Mesothelial cell of epicardium (in vitro differentiated cells): ENCODE measurements around the gene ITIH3. TPM values are rescaled to one million over a fixed set of nuclear protein-coding genes. Genes with fewer than 3 reads are reported as not detected.

Experiments used
- DNase-seq, 2 experiments: peaks; one replicate each; pipeline ENCODE4 v3.0.0; 2021; ENCODE audit warnings: low spot score in 2 of 2; ENCODE audit not compliant: unreplicated experiment in 2 of 2
- H3K27ac Mint-ChIP-seq: 2 replicates; pipeline ENCODE4 v1.8.0; 2021; ENCODE audit warnings: mixed read lengths
- H3K27me3 Mint-ChIP-seq: 2 replicates; pipeline ENCODE4 v1.8.0; 2021; ENCODE audit warnings: low read depth, mixed read lengths
- H3K36me3 Mint-ChIP-seq: 2 replicates; pipeline ENCODE4 v1.8.0; 2021; ENCODE audit warnings: mixed read lengths
- H3K4me1 Mint-ChIP-seq: 2 replicates; pipeline ENCODE4 v1.8.0; 2021; ENCODE audit warnings: mixed read lengths
- H3K4me3 Mint-ChIP-seq: 2 replicates; pipeline ENCODE4 v1.8.0; 2021; ENCODE audit warnings: mild to moderate bottlenecking, moderate library complexity, mixed read lengths
- H3K9me3 Mint-ChIP-seq: 2 replicates; pipeline ENCODE4 v1.8.0; 2021; ENCODE audit warnings: mixed read lengths
- total RNA-seq: library from RNA; stranded (reverse); gene quantifications from 3 replicates; pipeline ENCODE4 v1.2.1, GENCODE V29; 2021
- TF ChIP-seq, protein P1 (sequence below): fragments of 200-600 bp; sonication (generic); IDR thresholded peaks from one replicate; pipeline ENCODE4 v1.5.0; 2021; ENCODE audit warnings: antibody characterized with exemption; ENCODE audit not compliant: unreplicated experiment

The ITIH3 gene
- total RNA-seq, 1 donor from 2014 or later = 22.4 TPM

DNA sequence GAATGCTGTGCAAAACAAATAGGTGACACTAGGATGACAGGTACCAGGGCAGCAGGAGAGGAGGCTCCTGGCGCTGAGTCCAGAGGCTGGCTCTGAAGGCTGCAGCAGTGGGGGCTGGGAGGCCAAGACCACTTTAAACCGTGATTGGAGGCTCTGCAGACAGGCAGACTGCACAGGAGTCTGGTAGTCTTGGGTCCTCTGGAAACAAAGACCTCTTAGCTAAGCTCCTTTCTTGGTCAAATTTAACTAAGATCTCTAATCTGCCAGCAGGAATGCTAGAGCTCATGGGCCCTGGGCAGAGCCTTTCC lies 44.6 kb downstream of the ITIH3 start:
- no peaks in the 10 kb centered on the region for H3K27me3 Mint-ChIP-seq

GRCh38 chr3:52839892-52840545 lies 45.4 kb downstream of the ITIH3 start:
- Mint-ChIP-seq H3K36me3 (peaks cover 9% of the 10 kb centered on the region), H3K27ac (no peak overlapping the region), H3K4me3 (no peak overlapping the region), H3K27me3 (no peaks in the 10 kb centered on the region), H3K9me3 (no peaks in the 10 kb centered on the region), H3K4me1 (no peaks in the 10 kb centered on the region)
- DNase-seq = no peak
- TF ChIP-seq, protein P1, sequence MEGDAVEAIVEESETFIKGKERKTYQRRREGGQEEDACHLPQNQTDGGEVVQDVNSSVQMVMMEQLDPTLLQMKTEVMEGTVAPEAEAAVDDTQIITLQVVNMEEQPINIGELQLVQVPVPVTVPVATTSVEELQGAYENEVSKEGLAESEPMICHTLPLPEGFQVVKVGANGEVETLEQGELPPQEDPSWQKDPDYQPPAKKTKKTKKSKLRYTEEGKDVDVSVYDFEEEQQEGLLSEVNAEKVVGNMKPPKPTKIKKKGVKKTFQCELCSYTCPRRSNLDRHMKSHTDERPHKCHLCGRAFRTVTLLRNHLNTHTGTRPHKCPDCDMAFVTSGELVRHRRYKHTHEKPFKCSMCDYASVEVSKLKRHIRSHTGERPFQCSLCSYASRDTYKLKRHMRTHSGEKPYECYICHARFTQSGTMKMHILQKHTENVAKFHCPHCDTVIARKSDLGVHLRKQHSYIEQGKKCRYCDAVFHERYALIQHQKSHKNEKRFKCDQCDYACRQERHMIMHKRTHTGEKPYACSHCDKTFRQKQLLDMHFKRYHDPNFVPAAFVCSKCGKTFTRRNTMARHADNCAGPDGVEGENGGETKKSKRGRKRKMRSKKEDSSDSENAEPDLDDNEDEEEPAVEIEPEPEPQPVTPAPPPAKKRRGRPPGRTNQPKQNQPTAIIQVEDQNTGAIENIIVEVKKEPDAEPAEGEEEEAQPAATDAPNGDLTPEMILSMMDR = no peak

More for the DNA sequence above, 44.6 kb downstream of the ITIH3 start:
- Mint-ChIP-seq H3K4me1 (no peaks in the 10 kb centered on the region), H3K9me3 (no peaks in the 10 kb centered on the region), H3K27ac (no peak overlapping the region), H3K36me3 (peaks cover 7% of the 10 kb centered on the region), H3K4me3 (no peak overlapping the region)
- TF ChIP-seq, protein P1 = no peak
- no peak for DNase-seq

DNA sequence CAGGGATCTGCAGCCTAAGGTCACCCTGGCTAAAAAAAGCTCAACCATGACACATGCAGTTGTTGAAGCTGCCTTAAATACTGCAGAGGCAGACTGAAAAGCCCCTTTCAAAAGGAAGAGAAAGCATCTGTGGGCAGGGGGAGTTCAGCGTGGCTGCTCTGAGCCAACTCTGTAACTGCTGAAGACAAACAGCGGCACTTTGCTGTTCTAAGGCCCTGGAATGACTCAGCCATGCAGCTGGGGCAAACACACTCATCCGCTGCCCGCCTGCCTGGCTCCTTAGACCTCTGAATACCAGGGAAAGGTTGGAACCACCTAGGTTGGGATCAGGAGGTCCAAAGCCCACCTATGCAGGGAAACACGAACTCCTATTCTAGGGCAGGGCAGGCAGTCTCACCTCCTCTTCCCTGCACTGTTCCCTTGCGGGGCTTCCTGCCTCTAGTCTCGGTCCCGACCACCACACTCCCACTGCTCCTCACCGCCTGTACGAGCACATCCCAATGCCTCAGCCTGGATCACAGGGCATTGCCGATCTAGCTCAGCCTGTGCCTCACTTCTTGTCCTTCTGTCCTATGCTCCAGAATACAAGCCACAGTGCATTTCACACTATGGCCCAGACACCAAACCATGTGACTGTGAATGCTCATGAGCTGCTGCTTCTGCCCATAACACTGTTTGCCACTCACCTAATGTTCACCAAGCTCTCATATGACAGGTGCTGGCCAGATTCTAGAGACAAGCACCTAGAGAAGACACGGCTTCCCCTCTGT lies 46.8 kb downstream of the ITIH3 start:
- TF ChIP-seq, protein P1 = no peak
- Mint-ChIP-seq H3K9me3 (no peaks in the 10 kb centered on the region), H3K4me3 (no peak overlapping the region), H3K36me3 (peaks cover 9% of the 10 kb centered on the region), H3K27me3 (no peaks in the 10 kb centered on the region), H3K4me1 (no peaks in the 10 kb centered on the region), H3K27ac (no peak overlapping the region)
- no peak for DNase-seq

GRCh38 chr3:52841981-52842340 lies 47.4 kb downstream of the ITIH3 start:
- H3K9me3 Mint-ChIP-seq = no peaks in the 10 kb centered on the region
- H3K36me3 Mint-ChIP-seq = peaks cover 9% of the 10 kb centered on the region
- H3K27ac Mint-ChIP-seq = no peak overlapping the region
- H3K27me3 Mint-ChIP-seq = no peaks in the 10 kb centered on the region
- H3K4me1 Mint-ChIP-seq = no peaks in the 10 kb centered on the region
- H3K4me3 Mint-ChIP-seq = no peak overlapping the region
- no peak for DNase-seq
- TF ChIP-seq, protein P1 = no peak

GRCh38 chr3:52842424-52842823 lies 47.8 kb downstream of the ITIH3 start:
- no peak overlapping the region for H3K27ac Mint-ChIP-seq
- TF ChIP-seq, protein P1 = no peak

More at GRCh38 chr3:52842424-52842823, 47.8 kb downstream of the ITIH3 start:
- Mint-ChIP-seq H3K9me3 (no peaks in the 10 kb centered on the region), H3K4me1 (no peaks in the 10 kb centered on the region), H3K36me3 (peaks cover 10% of the 10 kb centered on the region), H3K27me3 (no peaks in the 10 kb centered on the region), H3K4me3 (no peak overlapping the region)
- DNase-seq = no peak
